ENCODE results near the gene KCNAB3. TPM values are rescaled to one million over a fixed set of nuclear protein-coding genes. Genes with fewer than 3 reads are reported as not detected.

Gene KCNAB3
- polyA plus RNA-seq, 4 donors: 7.8 to 16.3 (median 12.5) TPM

- no peak for DNase-seq (ENCODE audit: low read depth in 4 of 4, low spot score in 2 of 4)
Observed at GRCh38 chr17:7882068-7882467, 47.6 kb downstream of the KCNAB3 start.

DNA sequence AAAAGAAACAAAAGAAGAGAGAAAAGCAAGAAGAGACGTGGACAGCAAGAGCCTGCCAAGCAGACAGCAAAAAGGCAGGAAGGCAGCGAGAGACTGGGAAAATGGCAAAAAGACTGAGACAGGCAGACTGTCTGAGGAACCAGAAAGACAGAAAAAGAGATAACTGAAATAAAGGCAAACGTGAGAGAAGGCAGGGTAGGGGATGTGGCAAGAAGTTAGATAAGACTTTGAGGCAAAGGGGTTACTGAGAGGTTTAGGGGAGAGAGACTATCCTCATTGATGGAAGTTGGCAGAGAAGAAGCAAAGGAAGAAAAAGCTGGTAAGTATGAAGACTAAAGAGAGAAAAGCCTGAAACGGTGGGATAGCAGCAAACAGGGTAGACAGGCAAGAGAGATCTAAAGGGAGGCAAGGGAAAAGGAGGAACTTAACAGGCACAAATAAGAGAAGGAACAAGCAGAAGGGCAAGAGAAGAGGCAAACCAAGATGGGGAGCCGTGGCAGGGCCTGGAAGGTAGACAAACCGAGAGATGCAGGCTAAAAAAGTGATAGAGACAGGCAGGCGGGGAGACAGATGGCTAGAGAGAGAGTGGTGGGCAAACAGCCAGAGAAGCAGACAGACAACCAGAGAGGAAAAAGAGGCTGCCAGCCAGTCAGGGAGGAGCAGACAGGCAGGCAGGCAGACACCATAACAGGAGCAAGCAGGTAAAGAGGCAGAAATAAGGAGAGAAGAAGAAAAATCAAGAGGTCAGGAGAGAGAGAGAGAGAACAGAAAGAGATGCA is 48.2 kb downstream of the KCNAB3 start:
- no peak for DNase-seq (ENCODE audit: low read depth in 4 of 4, low spot score in 2 of 4)

DNA sequence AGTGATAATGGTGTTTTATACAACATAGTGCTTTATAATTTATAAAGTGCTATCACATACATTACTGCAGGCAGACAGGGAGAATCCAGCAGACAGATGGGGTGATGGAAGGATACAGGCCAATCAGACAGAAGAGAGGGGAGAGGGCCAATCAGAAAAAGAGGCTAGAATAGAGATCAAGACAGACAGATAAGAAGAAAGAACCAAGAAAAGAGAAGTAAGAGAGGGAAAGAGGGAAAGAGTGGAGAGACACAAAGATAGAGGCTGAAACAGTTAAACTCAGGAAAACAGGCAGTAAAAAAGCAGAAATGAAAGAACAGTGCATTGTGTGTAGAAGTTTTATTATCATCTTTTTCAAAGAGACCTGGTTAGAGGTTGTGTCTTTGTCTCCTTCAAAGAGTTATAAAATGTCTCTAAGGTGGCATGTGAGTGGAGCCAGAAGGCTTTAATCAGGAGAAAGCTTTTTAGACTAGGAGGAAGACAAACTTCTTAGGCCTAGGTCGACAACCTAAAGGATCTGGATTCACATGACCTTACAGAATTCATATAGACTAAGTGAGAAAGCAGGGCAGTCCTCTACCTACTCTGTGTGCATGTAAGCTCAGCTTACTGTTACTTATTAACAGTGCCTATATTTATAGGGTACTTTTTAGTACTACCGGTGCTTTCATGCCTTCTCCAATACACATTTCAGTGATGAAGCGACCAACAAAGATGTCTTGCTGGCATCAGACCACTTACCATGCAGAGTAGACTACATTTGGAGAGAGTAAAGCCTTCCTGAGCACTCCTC is 49.4 kb downstream of the KCNAB3 start:
- DNase-seq (ENCODE audit: low read depth in 4 of 4, low spot score in 2 of 4): no peak

GRCh38 chr17:7878234-7878633 is 51.4 kb downstream of the KCNAB3 start:
- no peak for DNase-seq (ENCODE audit: low read depth in 4 of 4, low spot score in 2 of 4)

DNA sequence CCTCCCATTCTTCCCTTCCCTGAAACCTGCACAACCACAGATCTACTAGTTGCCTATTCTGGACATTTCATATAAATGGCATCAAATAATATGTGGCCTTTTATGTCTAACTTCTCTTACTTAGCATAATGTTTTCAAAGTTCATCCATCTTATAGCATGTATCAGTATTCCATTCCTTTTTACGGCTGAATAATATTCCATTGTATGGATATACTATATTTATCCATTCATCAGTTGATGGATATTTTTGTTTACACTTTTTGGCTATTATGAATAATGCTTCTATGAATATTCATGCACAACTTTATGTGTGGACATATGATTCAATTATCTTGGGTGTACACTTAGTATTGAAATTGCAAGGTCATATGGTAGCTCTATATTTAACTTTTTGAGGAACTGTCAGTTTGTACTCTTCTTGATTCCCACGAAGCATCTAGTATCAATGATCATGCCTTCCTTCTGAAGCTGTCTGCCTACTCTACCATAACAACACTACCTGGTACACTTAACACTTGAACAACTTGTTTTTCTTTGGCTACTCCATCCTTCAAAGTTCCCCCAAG is 53.8 kb downstream of the KCNAB3 start:
- DNase-seq (ENCODE audit: low read depth in 4 of 4, low spot score in 2 of 4): no peak

GRCh38 chr17:7873051-7873450 is 56.6 kb downstream of the KCNAB3 start:
- no peak for DNase-seq (ENCODE audit: low read depth in 4 of 4, low spot score in 2 of 4)

Other genes starting within 250 kb of the KCNAB3 start
- gene TP53, start 242.4 kb downstream of the KCNAB3 start, polyA plus RNA-seq (ENCODE audit: insufficient read length in 4 of 4): 10 to 100 TPM; 63.1 to 78.2 (median 72.6) TPM
- gene WRAP53, start 241.4 kb downstream of the KCNAB3 start, polyA plus RNA-seq (ENCODE audit: insufficient read length in 4 of 4): 10 to 100 TPM; 11.1 to 17.6 (median 15.6) TPM
- gene EFNB3, start 224.7 kb downstream of the KCNAB3 start, polyA plus RNA-seq (ENCODE audit: insufficient read length in 4 of 4): 10 to 100 TPM; 22.3 to 25.6 (median 23.7) TPM
- under 1 TPM; 0.16 to 0.47 (median 0.34) TPM for gene DNAH2, start 212.1 kb downstream of the KCNAB3 start, polyA plus RNA-seq (ENCODE audit: insufficient read length in 4 of 4)
- gene KDM6B, start 95.6 kb downstream of the KCNAB3 start, polyA plus RNA-seq (ENCODE audit: insufficient read length in 4 of 4): 10 to 100 TPM; 14.6 to 35.4 (median 26.1) TPM
- gene TMEM88, start 74.8 kb downstream of the KCNAB3 start, polyA plus RNA-seq (ENCODE audit: insufficient read length in 4 of 4): 10 to 100 TPM; 22.1 to 34.0 (median 28.5) TPM
- 100 to 1,000 TPM in 2 of 4 donors, 10 to 100 TPM in 2; 68.9 to 144 (median 105) TPM for gene NAA38, start 72.3 kb downstream of the KCNAB3 start, polyA plus RNA-seq (ENCODE audit: insufficient read length in 4 of 4)
- 10 to 100 TPM; 19.8 to 29.7 (median 25.3) TPM for gene CYB5D1, start 71.9 kb downstream of the KCNAB3 start, polyA plus RNA-seq (ENCODE audit: insufficient read length in 4 of 4)
- gene CHD3, start 41.1 kb downstream of the KCNAB3 start, polyA plus RNA-seq (ENCODE audit: insufficient read length in 4 of 4): 100 to 1,000 TPM; 142 to 212 (median 180) TPM
- 1 to 10 TPM; 3.0 to 6.1 (median 5.1) TPM for gene RNF227, start 13.6 kb downstream of the KCNAB3 start, polyA plus RNA-seq (ENCODE audit: insufficient read length in 4 of 4)
- 100 to 1,000 TPM; 126 to 157 (median 136) TPM for gene TRAPPC1, start 2.1 kb upstream of the KCNAB3 start, polyA plus RNA-seq (ENCODE audit: insufficient read length in 4 of 4)
- 10 to 100 TPM; 42.0 to 67.5 (median 57.0) TPM for gene CNTROB, start 2.4 kb upstream of the KCNAB3 start, polyA plus RNA-seq (ENCODE audit: insufficient read length in 4 of 4)
- gene GUCY2D, start 72.8 kb upstream of the KCNAB3 start, polyA plus RNA-seq (ENCODE audit: insufficient read length in 4 of 4): under 1 TPM in 3 of 4 donors, not detected in 1; 0.37 to 0.88 (median 0.40) TPM
- gene ALOX15B, start 109.2 kb upstream of the KCNAB3 start, polyA plus RNA-seq (ENCODE audit: insufficient read length in 4 of 4): 1 to 10 TPM in 2 of 4 donors, under 1 TPM in 2; 0.84 to 1.8 (median 0.96) TPM
- gene ALOX12B, start 157.9 kb upstream of the KCNAB3 start, polyA plus RNA-seq (ENCODE audit: insufficient read length in 4 of 4): under 1 TPM; 0.65 to 0.99 (median 0.75) TPM
- under 1 TPM in 1 of 4 donors, not detected in 3; 0.05 TPM for gene ALOXE3, start 188.7 kb upstream of the KCNAB3 start, polyA plus RNA-seq (ENCODE audit: insufficient read length in 4 of 4)
- under 1 TPM in 1 of 4 donors, not detected in 3; 0.13 TPM for gene HES7, start 194.2 kb upstream of the KCNAB3 start, polyA plus RNA-seq (ENCODE audit: insufficient read length in 4 of 4)
- gene PER1, start 222.5 kb upstream of the KCNAB3 start, polyA plus RNA-seq (ENCODE audit: insufficient read length in 4 of 4): 10 to 100 TPM; 19.7 to 37.7 (median 30.8) TPM
- gene VAMP2, start 233.1 kb upstream of the KCNAB3 start, polyA plus RNA-seq (ENCODE audit: insufficient read length in 4 of 4): 100 to 1,000 TPM; 107 to 139 (median 124) TPM
- 10 to 100 TPM; 24.1 to 25.9 (median 24.4) TPM for gene TMEM107, start 246.5 kb upstream of the KCNAB3 start, polyA plus RNA-seq (ENCODE audit: insufficient read length in 4 of 4)

All from left renal cortex interstitium (tissue), 4 donors.